K562 (cell line): ENCODE data around the gene PRDX6. TPM values are rescaled to one million over a fixed set of nuclear protein-coding genes. Genes with fewer than 3 reads are reported as not detected.

ENCODE experiments used
- BACH1 ChIP-seq: fragments of 200-800 bp; sonication (Bioruptor generic); IDR thresholded peaks from 2 replicates; pipeline ENCODE4 v1.6.1; 2016; ENCODE audit warnings: missing genetic modification characterization, missing compliant biosample characterization
- CBX3 ChIP-seq, 2 experiments: IDR thresholded peaks; 1 replicate in 1 of 2; 2 replicates in 1 of 2; pipeline ENCODE4 v1.6.1; 2012; ENCODE audit warnings: inconsistent platforms in 2 of 2, low read length in 2 of 2, borderline replicate concordance in 1 of 2, control low read depth in 1 of 2
- CBX5 ChIP-seq: IDR thresholded peaks from 2 replicates; pipeline ENCODE4 v1.6.1; 2014; ENCODE audit warnings: low read depth, borderline replicate concordance
- CEBPB ChIP-seq: fragments of 450-650 bp; IDR thresholded peaks from 2 replicates; pipeline ENCODE4 v1.6.1; 2016; ENCODE audit warnings: missing genetic modification characterization, missing compliant biosample characterization
- HIVEP1 ChIP-seq: fragments of 250-450 bp; sonication (Bioruptor Pico); IDR thresholded peaks from 2 replicates; pipeline ENCODE4 v1.4.0; 2020; ENCODE audit warnings: mild to moderate bottlenecking
- NCOR1 ChIP-seq: fragments of 450-650 bp; IDR thresholded peaks from 2 replicates; pipeline ENCODE4 v1.6.1; 2016; ENCODE audit warnings: mild to moderate bottlenecking, moderate library complexity
- PTBP1 ChIP-seq: fragments of 200-400 bp; formaldehyde crosslinking; IDR thresholded peaks from 2 replicates; pipeline ENCODE4 v1.6.1; 2017; ENCODE audit warnings: low read depth, low read length
- TAF9B ChIP-seq: fragments of 450-650 bp; IDR thresholded peaks from 2 replicates; pipeline ENCODE4 v1.6.1; 2018; ENCODE audit warnings: mild to moderate bottlenecking; ENCODE audit not compliant: partially characterized antibody
- TCFL5 ChIP-seq: fragments of 250-450 bp; sonication (Bioruptor Pico); conservative IDR thresholded peaks from 2 replicates; pipeline ENCODE4 v1.6.1; 2021; ENCODE audit warnings: mild to moderate bottlenecking, moderate library complexity, matching md5 sums
- TEAD4 ChIP-seq, 2 experiments: sonication (generic) in 1 of 2; formaldehyde crosslinking in 1 of 2; IDR thresholded peaks; 2 replicates each; pipeline versions ENCODE4 v1.6.1 to v1.8.0; 2012 to 2022; ENCODE audit warnings: borderline replicate concordance in 1 of 2, inconsistent platforms in 1 of 2, low read length in 1 of 2, mild to moderate bottlenecking in 1 of 2, missing genetic modification reagents in 1 of 2
- ZFX ChIP-seq: sonication (generic); formaldehyde crosslinking; IDR thresholded peaks from 2 replicates; pipeline ENCODE4 v1.8.0; 2022; ENCODE audit warnings: mild to moderate bottlenecking, missing genetic modification reagents, moderate library complexity
- ZNF75A ChIP-seq: fragments of 450-650 bp; formaldehyde crosslinking; IDR thresholded peaks from 2 replicates; pipeline ENCODE4 v1.4.0; 2020; ENCODE audit warnings: mild to moderate bottlenecking
- polyA plus RNA-seq, 8 experiments: library from polyadenylated mRNA; depleted of rRNA in 4 of 8; stranded (reverse) in 5 of 8; unstranded in 3 of 8; fragments of >200 nt; fragmentation: Nextera tagmentation in 2 of 8; fragmentation: Illumina TruSeq in 1 of 8; extraction: Ambion mirVana in 2 of 8; extraction: Trizol in 1 of 8; gene quantifications; 2 replicates each; pipeline versions ENCODE4 v1.2.1 to v1.2.3, GENCODE V29; 2011 to 2014; ENCODE audit warnings: inconsistent platforms in 1 of 8, missing spikeins in 1 of 8
- total RNA-seq, 7 experiments: library from RNA; depleted of rRNA in 6 of 7; stranded (reverse); fragments of >200 nt in 6 of 7; fragmentation: Illumina TruSeq in 2 of 7; extraction: Trizol in 2 of 7; gene quantifications; 2 replicates each; pipeline versions ENCODE4 v1.2.1 to v1.2.3, GENCODE V29; 2011 to 2021; ENCODE audit warnings: low replicate concordance in 1 of 7
- TF ChIP-seq, protein P1 (sequence below): sonication (generic); formaldehyde crosslinking; IDR thresholded peaks from 2 replicates; pipeline ENCODE4 v1.8.1; 2023; ENCODE audit warnings: mild to moderate bottlenecking, missing genetic modification reagents, moderate library complexity
- TF ChIP-seq, protein P2 (sequence below): fragments of 250-450 bp; sonication (Bioruptor Pico); IDR thresholded peaks from 2 replicates; pipeline ENCODE4 v1.4.0; 2020; ENCODE audit warnings: mild to moderate bottlenecking
- TF ChIP-seq, protein P3 (sequence below), 2 experiments: fragments of 450-650 bp; IDR thresholded peaks; 2 replicates each; pipeline ENCODE4 v1.6.1; 2016; ENCODE audit warnings: mild to moderate bottlenecking in 2 of 2, borderline replicate concordance in 1 of 2, low read depth in 1 of 2, moderate library complexity in 1 of 2

PRDX6 gene
- total and polyA plus RNA-seq, 9 of the 15 experiments (the other 6 are each of a cell fraction or from before 2014, with no cell fraction given): 277 to 1,082 (median 610) TPM

DNA sequence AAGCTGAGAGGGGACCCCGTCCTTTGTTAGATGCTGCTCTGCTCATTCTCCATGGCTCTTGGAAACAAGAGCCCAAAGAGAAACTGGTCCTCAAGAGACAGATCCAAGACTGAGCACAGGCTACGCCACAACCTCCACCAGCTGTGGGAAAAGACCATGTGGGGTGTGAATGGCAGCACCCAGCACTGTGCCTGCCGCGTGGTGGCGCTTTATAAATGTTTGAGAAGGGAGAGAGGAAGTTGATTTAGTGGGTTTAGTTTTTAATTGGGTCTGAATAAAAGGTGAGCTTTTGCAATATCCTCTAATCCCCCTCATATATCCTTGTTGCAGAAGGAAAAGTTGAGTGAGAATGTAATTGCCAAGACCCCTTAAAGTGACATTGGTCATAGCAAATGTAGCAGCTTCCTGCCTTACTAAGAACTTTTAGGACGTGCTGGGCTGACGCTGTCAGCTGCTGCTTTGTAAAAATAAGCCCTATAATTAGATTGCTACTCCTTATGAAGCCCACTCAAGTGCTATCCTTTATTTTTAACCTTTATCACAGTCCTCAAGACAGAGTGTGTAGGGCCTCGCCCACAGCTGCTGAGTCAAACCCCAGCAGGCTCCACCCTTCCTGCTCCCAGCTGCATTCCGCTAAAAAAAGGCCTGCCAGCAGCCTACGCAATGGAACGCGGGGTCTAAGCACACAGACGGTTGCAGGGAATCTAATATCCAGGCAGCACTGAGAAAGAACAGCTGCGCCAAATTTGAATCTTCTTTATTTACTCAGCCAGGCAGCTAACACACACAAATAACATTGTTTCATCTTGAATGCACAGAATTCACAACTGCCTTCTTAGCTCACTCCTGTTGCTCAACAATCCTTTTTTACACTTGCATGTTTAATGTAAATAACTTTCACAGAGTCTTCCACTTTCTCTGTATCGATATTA, 47.4 kb upstream of the PRDX6 start (continued):
- TF ChIP-seq, protein P1, sequence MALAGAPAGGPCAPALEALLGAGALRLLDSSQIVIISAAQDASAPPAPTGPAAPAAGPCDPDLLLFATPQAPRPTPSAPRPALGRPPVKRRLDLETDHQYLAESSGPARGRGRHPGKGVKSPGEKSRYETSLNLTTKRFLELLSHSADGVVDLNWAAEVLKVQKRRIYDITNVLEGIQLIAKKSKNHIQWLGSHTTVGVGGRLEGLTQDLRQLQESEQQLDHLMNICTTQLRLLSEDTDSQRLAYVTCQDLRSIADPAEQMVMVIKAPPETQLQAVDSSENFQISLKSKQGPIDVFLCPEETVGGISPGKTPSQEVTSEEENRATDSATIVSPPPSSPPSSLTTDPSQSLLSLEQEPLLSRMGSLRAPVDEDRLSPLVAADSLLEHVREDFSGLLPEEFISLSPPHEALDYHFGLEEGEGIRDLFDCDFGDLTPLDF (CRISPR knock-in tag): 0 out of 2 replicates have a peak, but pooled peaks have one; percentile 24
- TF ChIP-seq TCFL5 (CRISPR knock-in tag): 0 out of 2 replicates have a peak, but pooled peaks have one; percentile 8
- no peak for TF ChIP-seq HIVEP1
- peak; percentile 58; the same call in 1 of the 2 replicates for TF ChIP-seq ZFX (CRISPR knock-in tag)
- TF ChIP-seq TEAD4 (IDR thresholded peaks at IDR 0.05; ENCODE audit: low read length): peak; percentile 83
- TF ChIP-seq TEAD4 (CRISPR knock-in tag; IDR thresholded peaks at IDR 0.05; ENCODE audit: borderline replicate concordance): no peak
- peak; percentile 56 for TF ChIP-seq TAF9B
- TF ChIP-seq, protein P2, sequence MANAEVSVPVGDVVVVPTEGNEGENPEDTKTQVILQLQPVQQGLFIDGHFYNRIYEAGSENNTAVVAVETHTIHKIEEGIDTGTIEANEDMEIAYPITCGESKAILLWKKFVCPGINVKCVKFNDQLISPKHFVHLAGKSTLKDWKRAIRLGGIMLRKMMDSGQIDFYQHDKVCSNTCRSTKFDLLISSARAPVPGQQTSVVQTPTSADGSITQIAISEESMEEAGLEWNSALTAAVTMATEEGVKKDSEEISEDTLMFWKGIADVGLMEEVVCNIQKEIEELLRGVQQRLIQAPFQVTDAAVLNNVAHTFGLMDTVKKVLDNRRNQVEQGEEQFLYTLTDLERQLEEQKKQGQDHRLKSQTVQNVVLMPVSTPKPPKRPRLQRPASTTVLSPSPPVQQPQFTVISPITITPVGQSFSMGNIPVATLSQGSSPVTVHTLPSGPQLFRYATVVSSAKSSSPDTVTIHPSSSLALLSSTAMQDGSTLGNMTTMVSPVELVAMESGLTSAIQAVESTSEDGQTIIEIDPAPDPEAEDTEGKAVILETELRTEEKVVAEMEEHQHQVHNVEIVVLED: no peak
- peak; percentile 80 for TF ChIP-seq NCOR1
- TF ChIP-seq CBX3 (IDR thresholded peaks at IDR 0.05; ENCODE audit: borderline replicate concordance in 1 of 2, low read length in 2 of 2): peak in 1 of 2 experiments; percentile 79; a peak in 2 of 3 replicates
- TF ChIP-seq, protein P3, sequence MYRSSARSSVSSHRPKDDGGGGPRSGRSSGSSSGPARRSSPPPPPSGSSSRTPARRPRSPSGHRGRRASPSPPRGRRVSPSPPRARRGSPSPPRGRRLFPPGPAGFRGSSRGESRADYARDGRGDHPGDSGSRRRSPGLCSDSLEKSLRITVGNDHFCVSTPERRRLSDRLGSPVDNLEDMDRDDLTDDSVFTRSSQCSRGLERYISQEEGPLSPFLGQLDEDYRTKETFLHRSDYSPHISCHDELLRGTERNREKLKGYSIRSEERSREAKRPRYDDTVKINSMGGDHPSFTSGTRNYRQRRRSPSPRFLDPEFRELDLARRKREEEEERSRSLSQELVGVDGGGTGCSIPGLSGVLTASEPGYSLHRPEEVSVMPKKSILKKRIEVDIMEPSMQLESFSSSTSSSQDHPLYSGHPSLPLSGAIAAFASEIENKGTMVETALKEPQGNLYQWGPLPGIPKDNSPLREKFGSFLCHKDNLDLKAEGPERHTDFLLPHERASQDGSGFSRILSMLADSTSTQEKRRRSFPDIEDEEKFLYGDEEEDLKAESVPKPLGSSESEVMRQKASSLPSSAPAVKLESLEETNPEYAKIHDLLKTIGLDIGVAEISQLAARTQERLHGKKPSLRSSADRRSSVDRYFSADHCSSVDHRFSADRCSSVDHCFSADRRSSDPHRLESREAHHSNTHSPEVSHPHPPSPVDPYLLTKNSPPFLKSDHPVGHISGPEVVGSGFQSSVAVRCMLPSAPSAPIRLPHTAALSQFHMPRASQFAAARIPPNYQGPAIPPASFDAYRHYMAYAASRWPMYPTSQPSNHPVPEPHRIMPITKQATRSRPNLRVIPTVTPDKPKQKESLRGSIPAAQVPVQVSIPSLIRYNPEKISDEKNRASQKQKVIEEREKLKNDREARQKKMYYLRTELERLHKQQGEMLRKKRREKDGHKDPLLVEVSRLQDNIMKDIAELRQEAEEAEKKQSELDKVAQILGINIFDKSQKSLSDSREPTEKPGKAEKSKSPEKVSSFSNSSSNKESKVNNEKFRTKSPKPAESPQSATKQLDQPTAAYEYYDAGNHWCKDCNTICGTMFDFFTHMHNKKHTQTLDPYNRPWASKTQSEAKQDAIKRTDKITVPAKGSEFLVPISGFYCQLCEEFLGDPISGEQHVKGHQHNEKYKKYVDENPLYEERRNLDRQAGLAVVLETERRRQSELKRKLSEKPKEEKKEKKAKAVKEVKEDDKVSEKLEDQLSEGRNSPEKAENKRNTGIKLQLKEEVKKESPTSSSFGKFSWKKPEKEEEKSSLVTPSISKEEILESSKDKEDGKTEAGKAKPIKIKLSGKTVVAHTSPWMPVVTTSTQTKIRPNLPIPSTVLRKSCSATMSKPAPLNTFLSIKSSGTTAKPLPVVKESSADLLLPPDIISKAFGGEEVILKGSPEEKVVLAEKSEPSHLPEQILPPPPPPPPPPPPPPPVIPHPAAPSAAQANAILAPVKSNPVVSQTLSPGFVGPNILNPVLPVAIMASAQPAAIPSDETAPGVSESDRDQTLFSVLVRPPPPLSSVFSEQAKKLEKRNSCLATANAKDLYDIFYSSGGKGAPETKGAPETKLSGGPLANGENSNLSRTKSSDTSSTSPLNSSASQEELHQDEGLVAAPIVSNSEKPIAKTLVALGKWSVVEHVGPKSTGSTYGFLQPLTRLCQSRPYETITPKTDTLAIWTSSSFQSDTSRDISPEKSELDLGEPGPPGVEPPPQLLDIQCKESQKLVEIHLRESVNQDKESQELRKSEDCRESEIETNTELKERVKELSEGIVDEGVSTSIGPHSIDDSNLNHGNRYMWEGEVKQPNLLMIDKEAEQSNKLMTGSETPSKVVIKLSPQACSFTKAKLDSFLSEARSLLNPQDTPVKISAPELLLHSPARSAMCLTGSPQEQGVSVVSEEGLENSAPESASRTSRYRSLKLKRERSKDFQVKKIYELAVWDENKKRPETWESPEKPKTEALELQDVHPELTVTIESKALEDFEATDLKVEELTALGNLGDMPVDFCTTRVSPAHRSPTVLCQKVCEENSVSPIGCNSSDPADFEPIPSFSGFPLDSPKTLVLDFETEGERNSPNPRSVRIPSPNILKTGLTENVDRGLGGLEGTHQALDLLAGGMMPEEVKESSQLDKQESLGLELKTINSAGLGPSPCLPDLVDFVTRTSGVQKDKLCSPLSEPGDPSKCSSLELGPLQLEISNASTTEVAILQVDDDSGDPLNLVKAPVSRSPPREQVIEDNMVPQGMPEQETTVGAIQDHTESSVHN (IDR thresholded peaks at IDR 0.05; ENCODE audit: borderline replicate concordance in 1 of 2, low read depth in 1 of 2): no peak
- TF ChIP-seq ZNF75A: peak; percentile 98
- TF ChIP-seq CBX5: no peak
- peak; percentile 90 for TF ChIP-seq CEBPB (tag)
- TF ChIP-seq BACH1 (tag): peak; percentile 51
- TF ChIP-seq PTBP1: no peak
